Smooth muscle cell (in vitro differentiated cells): Measurements from ENCODE around the gene NSDHL. TPM values are rescaled to one million over a fixed set of nuclear protein-coding genes. Genes with fewer than 3 reads are reported as not detected.
A peak's percentile ranks its signal among the peaks of the same experiment; 100 is the strongest.

Source experiments
- DNase-seq: peaks from one replicate; lab custom pipeline; 2025; ENCODE audit not compliant: unreplicated experiment; lab: John Stamatoyannopoulos, UW
- H2AFZ ChIP-seq: fragments of 200-600 bp; sonication (generic); 2 replicates; pipeline ENCODE4 v1.6.0; 2016; ENCODE audit warnings: antibody characterized with exemption, low read depth, mild to moderate bottlenecking
- H3F3A ChIP-seq: fragments of 200-600 bp; sonication (generic); 2 replicates; pipeline ENCODE4 v1.6.0; 2017; ENCODE audit warnings: antibody characterized with exemption, low read depth
- H3K27ac ChIP-seq: fragments of 200-600 bp; sonication (generic); 2 replicates; pipeline ENCODE4 v1.5.1; 2016; ENCODE audit warnings: low read depth, mild to moderate bottlenecking
- H3K27me3 ChIP-seq: fragments of 200-600 bp; sonication (generic); 2 replicates; pipeline ENCODE4 v1.6.1; 2016; ENCODE audit warnings: low read depth, mild to moderate bottlenecking
- H3K36me3 ChIP-seq: fragments of 200-600 bp; sonication (generic); 2 replicates; pipeline ENCODE4 v1.5.1; 2016; ENCODE audit warnings: low read depth
- H3K4me1 ChIP-seq: fragments of 200-600 bp; sonication (generic); 2 replicates; pipeline ENCODE4 v1.5.1; 2016; ENCODE audit warnings: low read depth
- H3K4me2 ChIP-seq: fragments of 200-600 bp; sonication (generic); 2 replicates; pipeline ENCODE4 v1.6.0; 2016; ENCODE audit warnings: mild to moderate bottlenecking
- H3K4me3 ChIP-seq: fragments of 200-600 bp; sonication (generic); 2 replicates; pipeline ENCODE4 v1.5.1; 2016; ENCODE audit warnings: mild to moderate bottlenecking
- H3K79me2 ChIP-seq: fragments of 200-600 bp; sonication (generic); 2 replicates; pipeline ENCODE4 v1.6.0; 2016; ENCODE audit warnings: low read depth, mild to moderate bottlenecking
- H3K9ac ChIP-seq: fragments of 200-600 bp; sonication (generic); 2 replicates; pipeline ENCODE4 v1.6.0; 2016; ENCODE audit warnings: low read depth
- H3K9me3 ChIP-seq: fragments of 200-600 bp; sonication (generic); replicated peaks from 2 replicates; pipeline ENCODE4 v1.5.1; 2016; ENCODE audit warnings: low read depth
- H4K20me1 ChIP-seq: fragments of 200-600 bp; sonication (generic); 2 replicates; pipeline ENCODE4 v1.6.0; 2016; ENCODE audit warnings: low read depth
- CTCF ChIP-seq: fragments of 200-600 bp; sonication (generic); IDR thresholded peaks from 2 replicates; pipeline ENCODE4 v1.5.1; 2017; ENCODE audit warnings: borderline replicate concordance, mild to moderate bottlenecking, antibody characterized with exemption; ENCODE audit not compliant: insufficient read depth, poor library complexity, severe bottlenecking
- WGBS: methylation state at CpG from one replicate; pipeline ENCODE4 v1.1.7; 2016; ENCODE audit warnings: low lambda C conversion rate; 5-methylcytosine and 5-hydroxymethylcytosine counted together
- polyA plus RNA-seq: library from polyadenylated mRNA; unstranded; fragments of >200 nt; fragmentation: Nextera tagmentation; extraction: Ambion mirVana; gene quantifications from 2 replicates; pipeline ENCODE4 v1.2.1, GENCODE V29; 2016
- total RNA-seq: library from RNA; depleted of rRNA; stranded (reverse); fragments of >200 nt; gene quantifications from 2 replicates; pipeline ENCODE4 v1.2.3, GENCODE V29; 2014

NSDHL gene
- total and polyA plus RNA-seq, 2 experiments from 2014 or later, result 20.9 to 36.4 TPM

- no peak overlapping the region for H2AFZ ChIP-seq
- peak overlapping the region; percentile 29 for H3K9ac ChIP-seq
- no peaks in the 10 kb centered on the region for H3K79me2 ChIP-seq
- no peaks in the 10 kb centered on the region for H3K27me3 ChIP-seq
- no peaks in the 10 kb centered on the region for H3F3A ChIP-seq
- H3K4me2 ChIP-seq, result no peak overlapping the region
- peaks cover 5% of the 10 kb centered on the region for H3K4me1 ChIP-seq
- no peak for DNase-seq
- H3K27ac ChIP-seq, result peak overlapping the region; percentile 76
- no peak overlapping the region for H3K4me3 ChIP-seq
- TF ChIP-seq CTCF, result no peak
- WGBS, result 89% methylated on average over 4 of the region's 4 CpGs
- no peaks in the 10 kb centered on the region for H4K20me1 ChIP-seq
- no peaks in the 10 kb centered on the region for H3K36me3 ChIP-seq
- no peaks in the 10 kb centered on the region for H3K9me3 ChIP-seq
These were observed 71.6 kb downstream of the NSDHL start for GRCh38 chrX:152902502-152902820.

- TF ChIP-seq CTCF, result no peak
- no peak overlapping the region for H3K27ac ChIP-seq
These were observed 72.7 kb downstream of the NSDHL start for GRCh38 chrX:152903589-152903988.

GRCh38 chrX:152904151-152905080 lies 73.6 kb downstream of the NSDHL start:
- Histone ChIP-seq H3K9ac (no peak overlapping the region), H3K4me2 (peak overlapping the region; percentile 22), H3K4me1 (peaks cover 5% of the 10 kb centered on the region), H3K79me2 (no peaks in the 10 kb centered on the region), H3F3A (no peaks in the 10 kb centered on the region), H3K27ac (no peak overlapping the region), H3K36me3 (no peaks in the 10 kb centered on the region), H4K20me1 (no peaks in the 10 kb centered on the region), H3K4me3 (no peak overlapping the region), H3K27me3 (no peaks in the 10 kb centered on the region), H3K9me3 (no peaks in the 10 kb centered on the region), H2AFZ (no peak overlapping the region)
- 53% methylated on average over 20 of the region's 20 CpGs for WGBS
- TF ChIP-seq CTCF, result peak; percentile 61
- DNase-seq, result no peak

More at GRCh38 chrX:152903589-152903988, 72.7 kb downstream of the NSDHL start:
- no peaks in the 10 kb centered on the region for H3F3A ChIP-seq
- no peak for DNase-seq
- no peaks in the 10 kb centered on the region for H3K27me3 ChIP-seq
- no peaks in the 10 kb centered on the region for H3K9me3 ChIP-seq
- no peak overlapping the region for H3K9ac ChIP-seq
- no peaks in the 10 kb centered on the region for H4K20me1 ChIP-seq
- H2AFZ ChIP-seq, result no peak overlapping the region
- H3K4me1 ChIP-seq, result peaks cover 5% of the 10 kb centered on the region
- whole genome bisulfite sequencing, result 84% methylated on average over 7 of the region's 9 CpGs
- H3K36me3 ChIP-seq, result no peaks in the 10 kb centered on the region
- no peak overlapping the region for H3K4me3 ChIP-seq
- H3K79me2 ChIP-seq, result no peaks in the 10 kb centered on the region
- no peak overlapping the region for H3K4me2 ChIP-seq

- no peak overlapping the region for H2AFZ ChIP-seq
These were observed 74.2 kb downstream of the NSDHL start for GRCh38 chrX:152905081-152905420.

More at GRCh38 chrX:152905081-152905420, 74.2 kb downstream of the NSDHL start:
- no peaks in the 10 kb centered on the region for H3F3A ChIP-seq
- H3K79me2 ChIP-seq, result no peaks in the 10 kb centered on the region
- no peaks in the 10 kb centered on the region for H3K36me3 ChIP-seq
- H3K9me3 ChIP-seq, result no peaks in the 10 kb centered on the region
- no peak overlapping the region for H3K4me3 ChIP-seq
- peaks cover 5% of the 10 kb centered on the region for H3K4me1 ChIP-seq
- H3K27ac ChIP-seq, result no peak overlapping the region
- no peak overlapping the region for H3K9ac ChIP-seq
- no peak for DNase-seq
- WGBS, result 84% methylated on average over 8 of the region's 8 CpGs
- no peak for TF ChIP-seq CTCF
- H3K4me2 ChIP-seq, result no peak overlapping the region
- H4K20me1 ChIP-seq, result no peaks in the 10 kb centered on the region
- no peaks in the 10 kb centered on the region for H3K27me3 ChIP-seq
